Ovary (tissue), 3 donors: Measurements from ENCODE around the gene FYN.

Experiments
- EP300 ChIP-seq: sonication (generic); formaldehyde crosslinking; IDR thresholded peaks from one replicate; pipeline ENCODE4 v1.6.1; 2017; ENCODE audit warnings: antibody characterized with exemption
- TF ChIP-seq, protein P1 (sequence below), 3 donors: fragments of 450-650 bp in 2 of 3; fragments of 200-600 bp in 1 of 3; IDR thresholded peaks; one replicate each; pipeline versions ENCODE4 v1.5.1 to v1.8.0; 2016 to 2022; ENCODE audit warnings: antibody characterized with exemption in 3 of 3, mild to moderate bottlenecking in 1 of 3
- donor health status: DM: no; HTN: no; CAD: no.

- no peak for TF ChIP-seq EP300
- TF ChIP-seq, protein P1, sequence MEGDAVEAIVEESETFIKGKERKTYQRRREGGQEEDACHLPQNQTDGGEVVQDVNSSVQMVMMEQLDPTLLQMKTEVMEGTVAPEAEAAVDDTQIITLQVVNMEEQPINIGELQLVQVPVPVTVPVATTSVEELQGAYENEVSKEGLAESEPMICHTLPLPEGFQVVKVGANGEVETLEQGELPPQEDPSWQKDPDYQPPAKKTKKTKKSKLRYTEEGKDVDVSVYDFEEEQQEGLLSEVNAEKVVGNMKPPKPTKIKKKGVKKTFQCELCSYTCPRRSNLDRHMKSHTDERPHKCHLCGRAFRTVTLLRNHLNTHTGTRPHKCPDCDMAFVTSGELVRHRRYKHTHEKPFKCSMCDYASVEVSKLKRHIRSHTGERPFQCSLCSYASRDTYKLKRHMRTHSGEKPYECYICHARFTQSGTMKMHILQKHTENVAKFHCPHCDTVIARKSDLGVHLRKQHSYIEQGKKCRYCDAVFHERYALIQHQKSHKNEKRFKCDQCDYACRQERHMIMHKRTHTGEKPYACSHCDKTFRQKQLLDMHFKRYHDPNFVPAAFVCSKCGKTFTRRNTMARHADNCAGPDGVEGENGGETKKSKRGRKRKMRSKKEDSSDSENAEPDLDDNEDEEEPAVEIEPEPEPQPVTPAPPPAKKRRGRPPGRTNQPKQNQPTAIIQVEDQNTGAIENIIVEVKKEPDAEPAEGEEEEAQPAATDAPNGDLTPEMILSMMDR (IDR thresholded peaks at IDR 0.05) = peak; percentile 51 to 90 (median 69)
Measured at GRCh38 chr6:111709615-111710398, 163.4 kb downstream of the FYN start.
